NCI-H146 treated with DMSO at 0.1 percent for 48 hours (cell line): Measurements from ENCODE around the gene TRPC1.
"Not testable (repeated sequence)": the region's sequence is repeated elsewhere in the genome, so short reads cannot be mapped to it uniquely, and the experiment has no call there.

ENCODE experiments used
- DNase-seq: peaks from one replicate; lab custom pipeline; 2025; ENCODE audit not compliant: unreplicated experiment; lab: John Stamatoyannopoulos, UW

The TRPC1 gene

DNA sequence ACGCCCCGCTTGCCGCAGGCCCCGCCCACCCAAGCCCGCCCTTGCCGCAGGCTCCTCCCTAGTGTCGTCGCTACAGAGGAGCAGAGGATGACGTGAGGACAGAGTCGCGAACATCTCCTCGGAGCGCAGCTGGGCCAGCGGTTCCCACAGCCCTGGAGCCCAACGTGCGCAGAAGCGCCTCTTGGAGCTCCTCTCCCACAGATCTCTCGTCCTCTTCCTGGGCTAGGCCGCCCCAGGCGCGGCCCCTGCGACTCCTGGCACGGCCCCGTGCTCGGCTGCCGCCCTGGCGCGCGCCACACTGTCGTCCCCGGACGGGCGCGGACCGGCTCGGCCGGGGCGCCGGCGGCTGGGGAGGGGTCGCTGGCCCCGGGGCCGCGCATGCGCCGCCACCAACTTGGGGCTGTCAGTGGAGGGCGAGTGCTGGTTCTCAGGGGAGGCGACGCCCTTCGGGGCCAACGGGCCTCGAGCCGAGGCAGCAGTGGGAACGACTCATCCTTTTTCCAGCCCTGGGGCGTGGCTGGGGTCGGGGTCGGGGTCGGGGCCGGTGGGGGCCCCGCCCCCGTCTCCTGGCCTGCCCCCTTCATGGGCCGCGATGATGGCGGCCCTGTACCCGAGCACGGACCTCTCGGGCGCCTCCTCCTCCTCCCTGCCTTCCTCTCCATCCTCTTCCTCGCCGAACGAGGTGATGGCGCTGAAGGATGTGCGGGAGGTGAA, at the start of gene TRPC1:
Gene TRPC1 (plus strand): TSS at position 67 of the 714 bp plus-strand sequence. CDS start 526 bp downstream, at position 593.
- DNase-seq: peak; percentile 94

DNA sequence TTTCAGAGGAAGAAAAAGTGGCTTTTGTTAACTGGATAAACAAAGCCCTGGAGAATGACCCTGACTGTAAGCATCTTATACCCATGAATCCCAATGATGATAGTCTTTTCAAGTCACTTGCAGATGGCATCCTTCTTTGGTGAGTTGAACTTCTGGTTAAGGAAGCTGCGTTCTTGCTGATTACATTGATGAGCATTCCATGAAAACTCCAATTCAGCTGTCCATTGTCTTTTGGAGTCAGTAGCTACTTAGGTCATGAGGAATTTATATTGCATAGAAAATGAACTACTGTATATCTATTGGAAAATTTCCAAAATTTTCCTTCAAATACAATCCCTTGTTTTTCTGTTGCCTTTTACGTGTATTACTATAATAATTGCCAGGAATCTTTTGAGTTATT, 47.7 kb upstream of the TRPC1 start:
- DNase-seq: no peak

DNA sequence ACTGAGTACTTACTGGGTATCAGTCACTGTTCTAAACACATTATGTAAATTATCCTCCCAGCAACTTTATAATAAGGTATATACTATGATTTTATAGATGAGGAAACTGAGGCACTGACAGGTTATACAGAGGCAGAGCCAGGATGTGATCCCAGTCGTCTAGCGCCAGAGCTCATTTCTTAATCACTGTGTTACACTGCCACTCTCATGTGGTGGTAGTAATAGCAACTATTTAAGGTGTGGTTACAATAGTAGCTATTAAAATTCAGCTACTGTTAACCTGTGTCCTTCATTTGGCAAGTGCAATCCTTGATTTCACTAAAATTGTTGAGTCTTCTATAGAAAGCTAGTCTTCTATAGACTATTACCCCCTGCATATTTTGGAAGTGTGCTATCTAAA, 43.1 kb upstream of the TRPC1 start:
- no peak for DNase-seq

DNA sequence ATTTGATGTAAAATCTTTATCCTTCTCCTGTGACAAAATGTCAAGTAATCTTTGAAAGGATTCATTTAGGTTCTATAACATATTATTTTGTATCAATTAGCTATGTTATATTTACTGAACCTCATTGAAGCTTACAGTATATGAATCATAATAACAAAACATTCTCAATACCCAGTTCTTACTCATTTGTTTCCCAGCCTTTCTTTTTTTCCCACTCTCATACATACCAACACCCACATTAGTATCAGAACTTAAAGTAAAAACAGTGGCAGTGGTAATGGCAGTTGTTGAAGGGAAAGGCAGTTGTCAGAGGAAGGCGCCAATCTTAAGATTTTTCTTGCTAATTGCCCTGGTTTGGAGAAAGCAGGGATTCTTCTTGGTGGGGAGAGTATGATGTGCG, 33.2 kb upstream of the TRPC1 start:
- no peak for DNase-seq

DNA sequence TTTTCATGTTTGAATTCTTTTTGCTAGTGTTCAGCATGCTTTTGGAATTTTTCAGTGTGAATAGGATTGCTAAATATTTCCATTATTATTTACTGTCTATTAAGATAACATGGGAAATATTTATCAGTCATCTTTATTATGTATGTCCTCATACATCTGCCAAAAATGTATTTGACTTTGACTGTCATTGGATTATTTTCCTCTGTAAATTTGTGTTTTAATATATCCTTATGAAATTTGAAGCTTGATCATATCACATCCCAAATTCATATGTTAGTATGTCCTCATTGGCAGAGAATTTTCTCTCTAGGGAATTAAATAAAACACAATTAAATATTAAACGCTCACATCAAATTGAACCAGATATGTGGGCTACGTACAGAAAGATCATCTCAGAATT, 32.3 kb upstream of the TRPC1 start:
- DNase-seq: no peak

DNA sequence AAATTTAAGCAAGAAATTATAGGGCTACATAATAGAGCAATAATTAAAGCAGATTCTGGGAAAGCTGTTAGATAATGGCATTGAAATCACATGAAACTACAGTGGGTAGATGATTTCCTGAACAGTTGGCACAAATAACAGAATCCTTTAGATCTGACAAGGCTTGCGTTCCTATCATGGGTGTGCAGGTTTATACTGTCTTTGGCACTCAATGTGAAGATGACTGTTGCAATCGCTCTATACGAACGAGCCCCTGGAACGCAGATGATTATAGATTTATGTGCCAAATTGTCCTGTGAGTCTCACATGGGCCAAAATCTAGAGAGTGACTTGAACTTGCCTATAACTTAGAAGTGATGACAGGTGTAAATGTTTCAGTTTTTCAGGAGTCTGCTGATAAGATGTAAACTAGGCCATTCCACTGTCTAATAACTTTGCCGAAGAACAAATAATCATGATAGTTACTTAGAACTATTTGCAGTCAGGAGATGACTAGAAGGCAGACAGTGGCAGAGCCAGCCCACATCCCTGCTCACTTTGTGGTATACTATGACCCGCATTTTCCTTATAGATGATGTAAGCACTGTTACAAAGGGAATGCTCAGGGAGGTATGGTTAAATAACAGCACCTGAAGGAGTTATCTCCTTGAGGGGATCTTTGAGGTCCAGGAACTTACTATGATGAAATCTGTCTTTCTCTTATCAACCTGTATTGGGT, 30.5 kb upstream of the TRPC1 start:
- DNase-seq: no peak

DNA sequence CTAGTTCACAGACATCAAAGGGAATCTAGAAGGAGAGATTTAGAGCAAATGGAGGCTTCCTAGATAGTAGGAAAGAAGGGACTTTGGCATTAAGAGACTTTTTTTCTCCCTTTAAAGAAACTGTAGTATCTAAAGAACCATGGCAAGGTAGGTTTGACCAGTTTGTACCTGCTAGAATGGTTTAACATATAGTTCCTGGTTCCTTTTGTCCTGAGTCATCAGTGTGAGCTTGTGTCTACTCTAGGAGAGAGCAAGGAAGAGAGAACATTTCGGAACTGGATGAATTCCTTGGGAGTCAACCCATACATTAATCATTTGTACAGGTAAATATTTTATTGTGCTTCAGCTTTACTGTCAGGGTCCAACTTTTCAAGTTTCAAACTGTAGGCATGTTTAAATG, 29.6 kb upstream of the TRPC1 start:
- DNase-seq: no peak

DNA sequence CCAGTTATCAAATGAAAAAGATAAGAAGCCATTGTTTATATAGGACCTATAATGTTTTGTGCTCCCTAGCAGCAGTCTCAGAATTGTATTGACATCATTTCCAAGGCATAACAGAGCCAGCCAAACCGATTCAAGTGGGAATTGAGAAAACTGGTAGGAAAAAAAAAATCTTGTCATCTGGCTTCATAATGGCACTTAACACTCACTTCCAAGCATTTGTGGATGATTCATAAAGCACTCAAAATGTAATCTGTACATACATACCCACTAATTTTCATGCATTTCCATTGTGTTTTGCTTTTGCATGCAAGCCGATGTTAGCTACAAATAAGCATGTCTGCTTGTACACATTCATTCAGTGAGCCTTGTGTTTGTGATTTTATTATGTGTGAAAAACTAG, 18.6 kb upstream of the TRPC1 start:
- DNase-seq: no peak

DNA sequence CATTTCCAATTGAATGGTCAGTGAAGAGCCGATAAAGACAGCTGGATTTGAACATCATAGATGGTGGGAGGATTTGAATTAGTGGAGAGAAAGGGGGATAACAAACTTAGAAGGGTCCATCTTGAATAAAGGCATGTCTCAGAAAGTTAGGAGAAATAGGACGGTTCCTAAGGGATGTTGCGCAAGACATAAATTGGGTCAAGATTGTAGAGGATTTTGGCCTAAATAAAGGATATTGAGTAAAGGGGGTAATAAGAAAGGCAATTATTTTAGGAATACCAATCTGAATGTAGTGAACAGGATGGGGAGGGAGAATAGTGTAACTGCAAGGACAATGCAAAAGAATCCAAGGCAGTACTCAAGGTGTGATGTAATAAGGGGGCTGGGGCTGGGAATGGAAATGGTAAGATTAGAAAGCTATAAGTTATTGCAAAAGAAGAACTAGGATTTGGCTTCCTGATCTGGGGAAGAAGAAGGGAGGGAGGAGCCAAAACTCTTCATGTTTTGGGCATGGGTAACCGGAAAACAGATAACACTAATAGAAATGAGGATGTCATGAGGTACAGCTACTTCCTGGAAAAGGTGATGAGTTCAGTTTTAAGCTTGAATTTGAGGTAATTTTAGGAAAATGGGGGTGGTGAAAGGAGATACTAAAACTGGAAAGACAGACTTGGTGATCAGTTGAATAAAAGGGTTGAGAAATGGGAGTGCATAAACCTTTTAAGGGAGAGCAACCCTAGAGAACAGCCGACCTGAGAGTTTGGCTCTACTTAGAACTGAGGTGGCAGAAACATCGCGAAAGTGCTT, 17.3 kb upstream of the TRPC1 start:
- no peak for DNase-seq

DNA sequence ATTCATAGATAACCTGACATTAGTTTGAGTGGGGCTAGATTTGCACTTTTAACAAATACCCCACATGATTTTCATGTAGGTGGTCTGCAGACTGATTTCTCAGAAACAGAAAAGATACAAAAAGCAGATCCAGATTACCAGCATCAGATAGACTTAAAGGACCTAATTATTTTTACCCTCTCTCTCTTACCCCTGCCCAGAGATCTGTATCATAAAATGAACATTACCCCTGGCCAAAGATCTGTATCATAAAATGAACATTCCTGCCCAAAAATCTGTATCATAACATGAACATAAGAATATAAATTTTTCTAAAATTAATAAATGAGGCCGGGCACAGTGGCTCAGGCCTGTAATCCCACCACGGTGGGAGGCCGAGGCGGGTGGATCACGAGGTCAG, 14.6 kb upstream of the TRPC1 start:
- no peak for DNase-seq

DNA sequence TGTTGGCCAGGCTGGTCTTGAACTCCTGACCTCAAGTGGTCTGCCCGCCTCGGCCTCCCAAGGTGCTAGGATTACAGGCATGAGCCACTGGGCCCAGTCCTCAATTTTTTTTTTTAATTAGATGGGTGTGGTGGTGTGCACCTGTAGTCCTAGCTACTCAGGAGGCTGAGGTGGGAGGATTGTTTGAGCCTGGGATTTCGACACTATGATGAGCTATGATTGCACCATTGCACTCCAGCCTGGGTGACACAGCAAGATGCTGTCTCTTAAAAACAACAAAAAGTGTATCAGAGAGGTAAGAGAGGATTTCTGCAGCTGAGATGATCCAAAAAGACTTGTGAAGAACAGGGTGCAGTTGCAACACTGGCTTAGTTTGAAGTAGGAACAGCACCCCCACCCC, 9.0 kb upstream of the TRPC1 start:
- not testable (repeated sequence) for DNase-seq

DNA sequence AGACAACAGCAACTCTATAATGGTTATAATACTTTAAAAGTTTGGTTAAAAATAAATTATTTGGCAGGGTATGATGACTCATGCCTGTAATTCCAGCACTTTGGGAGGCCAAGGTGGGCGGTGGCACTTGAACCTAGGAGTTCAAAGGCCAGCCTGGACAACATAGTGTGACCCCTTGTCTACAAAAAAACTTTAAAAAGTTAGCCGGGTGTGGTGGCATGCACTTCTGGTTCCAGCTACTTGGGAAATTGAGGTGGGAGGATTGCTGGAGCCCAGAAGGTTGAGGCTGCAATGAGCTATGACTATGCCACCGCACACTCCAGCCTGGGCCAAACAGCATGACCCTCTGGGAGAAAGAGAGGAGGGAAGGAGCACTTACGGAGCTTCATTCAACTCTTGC, 7.7 kb upstream of the TRPC1 start:
- no peak for DNase-seq

DNA sequence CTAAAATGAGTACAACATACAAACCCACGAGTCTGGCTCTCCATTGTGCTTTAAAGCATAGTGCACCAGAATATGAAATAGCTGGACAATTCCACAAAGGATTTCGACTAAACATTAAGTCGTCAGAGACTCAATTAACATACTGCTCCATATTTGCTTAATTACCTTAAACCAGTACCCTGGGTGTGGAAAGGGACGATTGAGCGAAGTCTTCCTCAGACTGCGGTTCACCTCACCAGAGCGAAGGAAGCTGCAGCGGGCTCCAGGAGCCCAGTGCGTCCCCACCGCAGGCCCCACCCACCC, 218 bp upstream of the TRPC1 start:
- DNase-seq: no peak

DNA sequence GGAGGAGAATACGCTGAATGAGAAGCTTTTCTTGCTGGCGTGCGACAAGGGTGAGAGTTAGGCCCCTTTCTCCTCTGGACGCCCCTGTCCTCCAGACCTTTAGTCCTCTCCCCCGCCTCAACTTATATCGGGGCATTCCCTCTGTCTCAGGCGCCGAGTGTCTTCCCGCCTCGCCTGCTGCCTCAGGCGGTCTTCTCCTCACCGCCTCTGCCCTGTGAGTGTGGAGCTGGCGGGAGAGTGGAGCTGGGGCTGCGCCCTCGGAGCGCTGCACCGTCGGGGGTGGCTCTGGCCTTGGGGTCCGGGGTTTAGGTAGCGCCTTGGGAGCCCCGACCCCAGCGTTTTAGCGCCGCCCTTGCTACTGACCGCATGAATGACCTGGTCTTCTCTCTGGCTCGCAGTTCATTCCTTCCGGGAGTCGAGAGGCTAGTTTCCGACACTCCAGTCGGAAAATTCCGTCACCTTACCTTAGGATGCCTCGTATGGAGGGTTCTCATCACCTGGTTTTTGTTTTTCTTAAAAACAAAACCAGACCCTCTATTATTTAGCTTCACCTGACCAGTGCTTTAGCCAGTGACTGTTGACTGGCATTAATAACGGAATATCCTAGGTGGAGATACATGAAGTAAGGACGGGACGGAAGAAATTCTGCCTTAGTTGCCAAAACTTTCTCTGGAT, 985 bp downstream of the TRPC1 start:
- DNase-seq: peak; percentile 89

DNA sequence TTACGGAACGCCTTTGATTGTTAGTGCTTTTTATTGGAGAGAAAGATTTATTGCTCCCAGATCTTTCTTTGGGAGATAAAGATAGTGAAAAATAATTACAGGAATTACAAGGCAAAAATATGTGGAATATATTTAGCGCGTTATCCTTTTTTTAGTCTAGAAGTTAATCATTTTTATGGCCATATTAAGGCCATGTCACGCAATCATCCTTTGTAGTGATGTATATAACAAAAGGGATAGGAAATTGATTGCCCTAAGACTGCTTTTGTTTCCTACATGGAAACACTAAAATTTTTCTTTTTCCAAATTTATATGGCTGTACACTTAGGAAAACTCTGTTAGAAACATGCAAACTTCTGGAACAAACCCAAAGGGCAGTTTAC, 1.5 kb downstream of the TRPC1 start:
- DNase-seq: no peak

DNA sequence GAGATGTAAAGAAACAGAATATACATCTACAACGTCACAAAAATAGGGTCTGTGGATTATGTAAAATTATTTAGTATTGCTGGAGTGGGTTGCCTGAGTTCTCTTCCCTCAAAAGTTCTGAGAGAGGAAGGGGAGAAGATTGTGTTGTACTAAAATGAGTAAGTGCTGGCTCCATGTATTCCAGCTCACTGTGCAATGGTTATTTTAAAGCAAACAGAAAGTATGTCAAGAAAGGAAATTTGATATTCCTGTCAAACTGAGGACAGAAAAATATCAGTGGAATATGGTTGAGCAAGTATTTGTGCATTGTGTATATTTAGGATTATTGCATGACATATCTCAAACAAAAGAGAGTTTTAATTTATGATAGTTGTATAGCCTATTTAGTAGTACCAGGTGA, 2.2 kb downstream of the TRPC1 start:
- DNase-seq: no peak

DNA sequence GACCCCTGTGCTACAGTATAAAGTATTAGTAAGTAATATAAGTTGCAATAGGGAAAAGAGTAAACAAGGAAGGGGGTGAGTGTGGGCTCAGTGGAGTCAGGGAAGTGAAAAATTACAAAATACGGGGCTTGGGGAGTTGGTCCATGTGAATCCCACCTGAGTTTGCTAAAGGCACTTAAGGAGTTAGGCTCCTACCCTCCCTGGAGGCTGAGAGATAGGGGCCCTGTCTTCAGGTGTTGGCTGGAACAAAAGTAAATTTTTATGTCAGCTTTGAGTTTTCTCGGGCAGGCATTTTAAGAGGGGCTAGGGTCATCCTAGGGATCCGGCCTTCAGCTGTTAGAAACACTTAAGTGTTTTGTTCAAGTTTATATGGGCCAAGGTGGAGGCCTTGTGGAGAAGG, 8.2 kb downstream of the TRPC1 start:
- no peak for DNase-seq

DNA sequence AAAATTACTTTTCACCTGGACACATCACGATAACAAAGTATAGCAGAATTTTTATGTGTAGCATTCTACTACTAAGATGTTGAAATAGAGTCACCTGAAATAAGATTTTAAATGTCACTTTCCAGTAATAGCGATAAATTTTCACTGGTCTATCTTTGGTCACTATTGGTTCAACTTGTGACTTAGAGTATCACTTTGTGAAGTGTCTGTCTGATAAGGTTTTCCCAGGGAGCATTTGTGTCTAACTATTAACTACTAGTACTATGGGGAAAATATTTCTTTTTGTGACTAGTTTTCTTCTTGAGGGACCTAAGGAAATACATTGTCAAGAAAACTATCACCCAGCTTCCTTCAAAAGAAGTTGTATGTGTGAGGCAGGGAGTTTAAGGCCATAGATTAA, 11.0 kb downstream of the TRPC1 start:
- no peak for DNase-seq

DNA sequence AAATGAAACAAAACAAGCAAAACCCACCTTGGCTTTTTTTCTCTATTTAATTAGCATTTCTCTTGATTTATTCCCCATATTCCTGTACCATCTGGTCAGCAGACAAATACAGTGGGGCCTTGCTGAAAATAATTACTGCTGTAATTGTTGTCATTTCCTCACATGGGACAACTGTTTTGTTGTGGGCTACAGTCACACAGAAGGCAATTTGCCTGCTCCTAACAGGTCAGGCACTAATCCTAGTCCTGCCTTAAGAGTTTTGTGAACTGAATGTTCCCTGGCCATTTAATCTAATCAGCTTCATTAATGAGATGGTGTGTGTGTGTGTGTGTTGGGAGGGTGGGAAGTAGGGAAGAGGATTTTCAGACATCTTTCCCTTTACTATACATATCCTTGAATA, 11.6 kb downstream of the TRPC1 start:
- DNase-seq: peak; percentile 58

DNA sequence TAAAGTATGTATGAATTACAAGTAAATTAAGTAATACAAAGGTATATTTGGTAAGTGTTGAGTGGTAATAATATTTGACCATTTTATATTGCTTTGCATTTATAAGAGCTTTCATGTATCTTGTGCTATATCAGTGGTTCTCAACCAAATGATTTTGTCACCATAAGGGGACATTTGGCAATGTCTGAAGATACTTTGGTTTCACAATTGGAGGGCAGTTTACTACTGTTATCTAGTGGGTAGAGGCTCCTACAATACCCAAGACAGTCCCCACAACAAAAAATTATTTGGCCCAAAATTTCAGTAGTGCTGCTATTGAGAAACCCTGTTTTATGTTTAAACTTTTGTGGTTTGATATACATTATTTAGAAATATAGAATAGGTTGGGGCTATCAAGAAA, 14.6 kb downstream of the TRPC1 start:
- no peak for DNase-seq

DNA sequence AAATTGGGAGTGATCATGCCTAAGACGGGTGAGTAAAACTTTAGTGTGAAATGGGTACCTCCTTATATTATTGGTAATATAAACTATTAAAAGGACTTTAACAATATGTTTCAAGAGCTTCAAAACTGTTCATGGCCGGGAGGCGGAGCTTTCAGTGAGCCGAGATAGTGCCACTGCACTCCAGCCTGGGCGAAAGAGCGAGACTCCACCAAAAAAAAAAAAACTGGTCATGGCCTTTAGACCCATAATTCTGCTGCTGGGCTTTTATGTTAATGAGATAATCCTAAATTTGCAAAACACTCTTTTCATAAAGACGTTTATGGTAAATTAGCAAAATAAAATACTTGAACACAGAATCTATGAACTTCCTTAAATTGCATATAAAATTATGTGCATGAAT, 22.8 kb downstream of the TRPC1 start:
- DNase-seq: no peak

DNA sequence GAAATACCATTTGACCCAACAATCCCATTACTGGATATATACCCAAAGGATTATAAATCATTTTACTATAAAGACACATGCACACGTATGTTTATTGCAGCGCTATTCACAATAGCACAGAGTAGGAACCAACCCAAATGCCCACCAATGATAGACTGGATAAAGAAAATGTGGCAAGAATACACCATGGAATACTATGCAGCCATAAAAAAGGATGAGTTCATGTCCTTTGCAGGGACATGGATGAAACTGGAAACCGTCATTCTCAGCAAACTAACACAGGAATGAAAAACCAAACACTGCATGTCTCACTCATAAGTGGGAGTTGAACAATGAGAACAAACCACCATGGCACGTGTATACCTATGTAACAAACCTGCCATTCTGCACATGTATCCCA, 26.7 kb downstream of the TRPC1 start:
- DNase-seq: not testable (repeated sequence)
